Left ventricle myocardium inferior (tissue), 1 donor: ENCODE data around the gene SWT1. TPM values are rescaled to one million over a fixed set of nuclear protein-coding genes. Genes with fewer than 3 reads are reported as not detected.
"Not testable (repeated sequence)": the region's sequence is repeated elsewhere in the genome, so short reads cannot be mapped to it uniquely, and the experiment has no call there.

ENCODE experiments used
- DNase-seq: peaks from one replicate; pipeline ENCODE4 v3.0.0-alpha.2; 2020
- H3K27ac ChIP-seq: fragments of 200-600 bp; replicated peaks from 2 replicates; pipeline ENCODE4 v1.8.0; 2021
- H3K27me3 ChIP-seq: fragments of 200-600 bp; 2 replicates; pipeline ENCODE4 v1.8.0; 2021; ENCODE audit warnings: low read depth
- H3K36me3 ChIP-seq: fragments of 200-600 bp; 2 replicates; pipeline ENCODE4 v1.8.0; 2021
- H3K4me1 ChIP-seq: fragments of 200-600 bp; 2 replicates; pipeline ENCODE4 v1.8.0; 2021
- H3K4me3 ChIP-seq: fragments of 200-600 bp; 2 replicates; pipeline ENCODE4 v1.8.0; 2021; ENCODE audit warnings: mild to moderate bottlenecking, moderate library complexity
- H3K9me3 ChIP-seq: fragments of 200-600 bp; replicated peaks from 2 replicates; pipeline ENCODE4 v1.8.0; 2021
- intact Hi-C: fragments of 100-400 bp; cut with micrococcal nuclease; formaldehyde crosslinking; loops from one replicate; pipeline ENCODE4 v1.11.0; 2022
- total RNA-seq: library from RNA; stranded (reverse); fragmentation: NEBNext Ultra II Directional; extraction: Animal tissue kit (Norgen Biotek cat#: 25700); gene quantifications from one replicate; pipeline ENCODE4 v1.2.1, GENCODE V29; 2021
- TF ChIP-seq, protein P1 (sequence below): fragments of 200-600 bp; IDR thresholded peaks from 2 replicates; pipeline ENCODE4 v1.8.0; 2021; ENCODE audit warnings: antibody characterized with exemption, mild to moderate bottlenecking, borderline replicate concordance
- donor health status: DM: no; HTN: yes; CAD: no; lungs with severe emphysema.

The SWT1 gene
- total RNA-seq, 1 donor from 2014 or later: 7.4 TPM

- no peak overlapping the region for H3K4me3 ChIP-seq
- peaks cover 45% of the 10 kb centered on the region for H3K36me3 ChIP-seq
- no peaks in the 10 kb centered on the region for H3K27me3 ChIP-seq
- no peak overlapping the region for H3K27ac ChIP-seq
- H3K9me3 ChIP-seq: peaks cover 7% of the 10 kb centered on the region
- intact Hi-C loops: no loop called here
- DNase-seq: no peak
- H3K4me1 ChIP-seq: no peaks in the 10 kb centered on the region
- TF ChIP-seq, protein P1, sequence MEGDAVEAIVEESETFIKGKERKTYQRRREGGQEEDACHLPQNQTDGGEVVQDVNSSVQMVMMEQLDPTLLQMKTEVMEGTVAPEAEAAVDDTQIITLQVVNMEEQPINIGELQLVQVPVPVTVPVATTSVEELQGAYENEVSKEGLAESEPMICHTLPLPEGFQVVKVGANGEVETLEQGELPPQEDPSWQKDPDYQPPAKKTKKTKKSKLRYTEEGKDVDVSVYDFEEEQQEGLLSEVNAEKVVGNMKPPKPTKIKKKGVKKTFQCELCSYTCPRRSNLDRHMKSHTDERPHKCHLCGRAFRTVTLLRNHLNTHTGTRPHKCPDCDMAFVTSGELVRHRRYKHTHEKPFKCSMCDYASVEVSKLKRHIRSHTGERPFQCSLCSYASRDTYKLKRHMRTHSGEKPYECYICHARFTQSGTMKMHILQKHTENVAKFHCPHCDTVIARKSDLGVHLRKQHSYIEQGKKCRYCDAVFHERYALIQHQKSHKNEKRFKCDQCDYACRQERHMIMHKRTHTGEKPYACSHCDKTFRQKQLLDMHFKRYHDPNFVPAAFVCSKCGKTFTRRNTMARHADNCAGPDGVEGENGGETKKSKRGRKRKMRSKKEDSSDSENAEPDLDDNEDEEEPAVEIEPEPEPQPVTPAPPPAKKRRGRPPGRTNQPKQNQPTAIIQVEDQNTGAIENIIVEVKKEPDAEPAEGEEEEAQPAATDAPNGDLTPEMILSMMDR: no peak
Observed at GRCh38 chr1:185232874-185233273, 75.9 kb downstream of the SWT1 start.

- H3K27me3 ChIP-seq, H3K9me3 ChIP-seq, H3K4me3 ChIP-seq, H3K27ac ChIP-seq, H3K4me1 ChIP-seq, intact Hi-C loops, DNase-seq: not testable (repeated sequence)
- H3K36me3 ChIP-seq: peaks cover 45% of the 10 kb centered on the region
Observed at GRCh38 chr1:185234183-185234582, 77.2 kb downstream of the SWT1 start.

- H3K4me3 ChIP-seq, intact Hi-C loops, H3K27me3 ChIP-seq, H3K9me3 ChIP-seq, DNase-seq, H3K27ac ChIP-seq: not testable (repeated sequence)
- Histone ChIP-seq H3K4me1 (peaks cover 29% of the 10 kb centered on the region), H3K36me3 (peaks cover 17% of the 10 kb centered on the region)
Observed at GRCh38 chr1:185237176-185237575, 80.2 kb downstream of the SWT1 start.

GRCh38 chr1:185237661-185238060 is 80.7 kb downstream of the SWT1 start:
- TF ChIP-seq, protein P1: no peak
- Histone ChIP-seq H3K27ac (no peak overlapping the region), H3K9me3 (peaks cover 7% of the 10 kb centered on the region), H3K27me3 (no peaks in the 10 kb centered on the region), H3K36me3 (peaks cover 12% of the 10 kb centered on the region), H3K4me1 (peaks cover 29% of the 10 kb centered on the region), H3K4me3 (no peak overlapping the region)
- no peak for DNase-seq
- intact Hi-C loops: no loop called here

- DNase-seq: no peak
- peaks cover 29% of the 10 kb centered on the region for H3K4me1 ChIP-seq
- peaks cover 7% of the 10 kb centered on the region for H3K9me3 ChIP-seq
- no peak overlapping the region for H3K27ac ChIP-seq
- intact Hi-C loops: no loop called here
- TF ChIP-seq, protein P1: peak; percentile 61
- peaks cover 12% of the 10 kb centered on the region for H3K36me3 ChIP-seq
- H3K27me3 ChIP-seq: no peaks in the 10 kb centered on the region
- H3K4me3 ChIP-seq: no peak overlapping the region
Observed at GRCh38 chr1:185238447-185238846, 81.5 kb downstream of the SWT1 start.

- Histone ChIP-seq H3K4me1 (peaks cover 29% of the 10 kb centered on the region), H3K27ac (no peak overlapping the region), H3K36me3 (peaks cover 5% of the 10 kb centered on the region), H3K4me3 (no peak overlapping the region), H3K27me3 (no peaks in the 10 kb centered on the region), H3K9me3 (peaks cover 7% of the 10 kb centered on the region)
- TF ChIP-seq, protein P1: no peak
- DNase-seq: no peak
- intact Hi-C loops: loop anchor here (10.0 kb wide), 1 partner anchor 435 kb away; no protein-coding TSS in a partner anchor
Observed at GRCh38 chr1:185239861-185240260, 82.9 kb downstream of the SWT1 start.
